K562 (cell line): Measurements from ENCODE around the gene PIAS3. TPM values are rescaled to one million over a fixed set of nuclear protein-coding genes. Genes with fewer than 3 reads are reported as not detected.

Experiments used
- FOXM1 ChIP-seq, 2 experiments: fragments of 450-650 bp in 1 of 2; sonication (generic) in 1 of 2; formaldehyde crosslinking in 1 of 2; IDR thresholded peaks; 2 replicates each; pipeline versions ENCODE4 v1.6.1 to v1.9.0; 2017 to 2022; ENCODE audit warnings: low read depth in 2 of 2, mild to moderate bottlenecking in 2 of 2, missing genetic modification reagents in 1 of 2, moderate library complexity in 1 of 2
- HDAC1 ChIP-seq, 2 experiments: fragments of 450-650 bp; IDR thresholded peaks; 2 replicates each; pipeline ENCODE4 v1.6.1; 2016 to 2017; ENCODE audit warnings: inconsistent platforms in 1 of 2, mild to moderate bottlenecking in 1 of 2, moderate library complexity in 1 of 2
- KAT7 ChIP-seq: sonication (generic); formaldehyde crosslinking; IDR thresholded peaks from 2 replicates; pipeline ENCODE4 v1.8.0; 2022; ENCODE audit warnings: missing genetic modification reagents, mild to moderate bottlenecking, borderline replicate concordance
- MXD1 ChIP-seq: fragments of 250-450 bp; sonication (Bioruptor Pico); IDR thresholded peaks from 2 replicates; pipeline ENCODE4 v1.8.0; 2021; ENCODE audit warnings: borderline replicate concordance, mild to moderate bottlenecking, moderate library complexity; ENCODE audit not compliant: poor library complexity, severe bottlenecking
- PRDM10 ChIP-seq: fragments of 450-650 bp; IDR thresholded peaks from 2 replicates; pipeline ENCODE4 v1.6.1; 2018; ENCODE audit not compliant: partially characterized antibody
- SAP30 ChIP-seq: fragments of 200-600 bp; sonication (generic); IDR thresholded peaks from 2 replicates; pipeline ENCODE4 v1.6.1; 2012; ENCODE audit warnings: borderline replicate concordance, low read depth, mild to moderate bottlenecking, moderate library complexity, low read length, control low read depth, inconsistent platforms; ENCODE audit not compliant: insufficient read depth, poor library complexity, severe bottlenecking
- SMAD3 ChIP-seq: fragments of 450-650 bp; formaldehyde crosslinking; conservative IDR thresholded peaks from 2 replicates; pipeline ENCODE4 v1.4.0; 2020; ENCODE audit warnings: mild to moderate bottlenecking
- THAP12 ChIP-seq: fragments of 250-450 bp; sonication (Bioruptor Pico); IDR thresholded peaks from 2 replicates; pipeline ENCODE4 v1.9.0; 2021; ENCODE audit warnings: mild to moderate bottlenecking, inconsistent platforms
- ZNF280A ChIP-seq: fragments of 450-650 bp; IDR thresholded peaks from 2 replicates; pipeline ENCODE4 v1.6.1; 2018; ENCODE audit warnings: mild to moderate bottlenecking, low read depth; ENCODE audit not compliant: partially characterized antibody
- ZNF445 ChIP-seq: fragments of 250-450 bp; sonication (Bioruptor Pico); IDR thresholded peaks from 2 replicates; pipeline ENCODE4 v1.4.0; 2020; ENCODE audit warnings: low read depth, mild to moderate bottlenecking, moderate library complexity
- polyA plus RNA-seq, 8 experiments: library from polyadenylated mRNA; depleted of rRNA in 4 of 8; stranded (reverse) in 5 of 8; unstranded in 3 of 8; fragments of >200 nt; fragmentation: Nextera tagmentation in 2 of 8; fragmentation: Illumina TruSeq in 1 of 8; extraction: Ambion mirVana in 2 of 8; extraction: Trizol in 1 of 8; gene quantifications; 2 replicates each; pipeline versions ENCODE4 v1.2.1 to v1.2.3, GENCODE V29; 2011 to 2014; ENCODE audit warnings: inconsistent platforms in 1 of 8, missing spikeins in 1 of 8
- total RNA-seq, 7 experiments: library from RNA; depleted of rRNA in 6 of 7; stranded (reverse); fragments of >200 nt in 6 of 7; fragmentation: Illumina TruSeq in 2 of 7; extraction: Trizol in 2 of 7; gene quantifications; 2 replicates each; pipeline versions ENCODE4 v1.2.1 to v1.2.3, GENCODE V29; 2011 to 2021; ENCODE audit warnings: low replicate concordance in 1 of 7
- TF ChIP-seq, protein P1 (sequence below), 2 experiments: fragments of 450-650 bp; conservative IDR thresholded peaks; 2 replicates each; pipeline ENCODE4 v1.6.1; 2017; ENCODE audit warnings: mild to moderate bottlenecking in 2 of 2, moderate library complexity in 2 of 2

PIAS3 gene
- total and polyA plus RNA-seq, 9 of the 15 experiments (the other 6 are each of a cell fraction or from before 2014, with no cell fraction given): 1.1 to 25.6 (median 7.9) TPM

- TF ChIP-seq ZNF280A (peak; percentile 14), SAP30 (peak; percentile 28), HDAC1 (IDR thresholded peaks at IDR 0.05) (0 out of 4 replicates have a peak, but pooled peaks of 1 of the 2 experiments have one; percentile 35), ZNF445 (CRISPR knock-in tag) (no peak), SMAD3 (CRISPR knock-in tag) (no peak), KAT7 (peak; percentile 38; the same call in 1 of the 2 replicates), PRDM10 (peak; percentile 25), MXD1 (no peak), THAP12 (no peak), FOXM1 (IDR thresholded peaks at IDR 0.05; ENCODE audit: low read depth) (no peak), FOXM1 (CRISPR knock-in tag; IDR thresholded peaks at IDR 0.05; ENCODE audit: low read depth) (peak; percentile 16; the same call in 1 of the 2 replicates)
- TF ChIP-seq, protein P1, sequence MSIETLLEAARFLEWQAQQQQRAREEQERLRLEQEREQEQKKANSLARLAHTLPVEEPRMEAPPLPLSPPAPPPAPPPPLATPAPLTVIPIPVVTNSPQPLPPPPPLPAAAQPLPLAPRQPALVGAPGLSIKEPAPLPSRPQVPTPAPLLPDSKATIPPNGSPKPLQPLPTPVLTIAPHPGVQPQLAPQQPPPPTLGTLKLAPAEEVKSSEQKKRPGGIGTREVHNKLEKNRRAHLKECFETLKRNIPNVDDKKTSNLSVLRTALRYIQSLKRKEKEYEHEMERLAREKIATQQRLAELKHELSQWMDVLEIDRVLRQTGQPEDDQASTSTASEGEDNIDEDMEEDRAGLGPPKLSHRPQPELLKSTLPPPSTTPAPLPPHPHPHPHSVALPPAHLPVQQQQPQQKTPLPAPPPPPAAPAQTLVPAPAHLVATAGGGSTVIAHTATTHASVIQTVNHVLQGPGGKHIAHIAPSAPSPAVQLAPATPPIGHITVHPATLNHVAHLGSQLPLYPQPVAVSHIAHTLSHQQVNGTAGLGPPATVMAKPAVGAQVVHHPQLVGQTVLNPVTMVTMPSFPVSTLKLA (conservative IDR thresholded peaks at IDR 0.05): peak in 1 of 2 experiments; percentile 24; a peak in 1 of 4 replicates
Measured at GRCh38 chr1:145858238-145858900, 512 bp downstream of the PIAS3 start (continued).
